K562 (cell line): ENCODE results near the gene CCDC33.

Experiments
- NUFIP1 ChIP-seq: fragments of 450-650 bp; IDR thresholded peaks from 2 replicates; pipeline ENCODE4 v1.6.1; 2018; ENCODE audit not compliant: partially characterized antibody
- POLR2A ChIP-seq: fragments of 450-650 bp; conservative IDR thresholded peaks from 2 replicates; pipeline ENCODE4 v1.6.1; 2016
- TEAD4 ChIP-seq, 2 experiments: sonication (generic) in 1 of 2; formaldehyde crosslinking in 1 of 2; IDR thresholded peaks; 2 replicates each; pipeline versions ENCODE4 v1.6.1 to v1.8.0; 2012 to 2022; ENCODE audit warnings: borderline replicate concordance in 1 of 2, inconsistent platforms in 1 of 2, low read length in 1 of 2, mild to moderate bottlenecking in 1 of 2, missing genetic modification reagents in 1 of 2
- TF ChIP-seq, protein P1 (sequence below): fragments of 250-450 bp; sonication (Bioruptor Pico); IDR thresholded peaks from 2 replicates; pipeline ENCODE4 v1.4.0; 2020; ENCODE audit warnings: mild to moderate bottlenecking, moderate library complexity

DNA sequence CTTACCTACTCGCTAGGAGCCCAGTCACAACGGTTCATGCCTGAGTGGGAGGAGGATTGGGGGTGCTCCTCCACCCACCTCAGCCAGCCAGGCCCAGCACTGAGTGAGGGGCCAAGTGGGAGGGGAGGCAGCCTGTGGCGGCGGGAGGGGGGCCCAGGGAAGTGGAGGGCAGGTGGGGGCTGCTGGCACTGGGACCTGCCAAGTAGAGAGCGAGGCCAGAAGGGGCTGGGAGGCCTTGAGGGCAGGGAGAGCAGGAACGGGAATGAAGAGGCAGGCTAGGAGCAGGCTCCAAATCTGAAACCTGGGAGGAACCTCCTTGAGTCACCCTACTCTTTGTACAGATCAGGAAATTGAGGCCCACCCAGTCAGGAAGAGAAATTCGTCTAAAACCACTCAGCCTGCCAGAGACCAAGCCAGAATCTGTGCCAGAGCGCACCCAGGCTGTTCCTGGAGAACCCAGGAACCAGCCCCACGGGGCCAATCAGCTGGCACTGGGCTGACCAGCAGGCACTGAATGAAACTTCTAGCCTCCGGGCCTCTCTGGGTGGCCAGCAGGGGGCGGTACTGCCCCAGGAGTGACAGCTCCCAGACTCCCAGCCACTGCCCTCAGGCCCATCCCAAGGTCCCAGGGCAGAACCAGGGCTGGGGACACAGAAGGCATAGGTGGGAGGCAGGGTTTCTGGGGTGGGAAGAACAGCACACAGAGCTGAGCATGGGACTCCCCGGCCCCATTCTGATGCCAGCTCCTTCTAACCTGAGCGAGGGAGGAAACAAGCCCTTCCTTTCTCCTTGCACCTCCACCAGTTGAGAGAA lies 146.1 kb downstream of the CCDC33 start:
- TF ChIP-seq, protein P1, sequence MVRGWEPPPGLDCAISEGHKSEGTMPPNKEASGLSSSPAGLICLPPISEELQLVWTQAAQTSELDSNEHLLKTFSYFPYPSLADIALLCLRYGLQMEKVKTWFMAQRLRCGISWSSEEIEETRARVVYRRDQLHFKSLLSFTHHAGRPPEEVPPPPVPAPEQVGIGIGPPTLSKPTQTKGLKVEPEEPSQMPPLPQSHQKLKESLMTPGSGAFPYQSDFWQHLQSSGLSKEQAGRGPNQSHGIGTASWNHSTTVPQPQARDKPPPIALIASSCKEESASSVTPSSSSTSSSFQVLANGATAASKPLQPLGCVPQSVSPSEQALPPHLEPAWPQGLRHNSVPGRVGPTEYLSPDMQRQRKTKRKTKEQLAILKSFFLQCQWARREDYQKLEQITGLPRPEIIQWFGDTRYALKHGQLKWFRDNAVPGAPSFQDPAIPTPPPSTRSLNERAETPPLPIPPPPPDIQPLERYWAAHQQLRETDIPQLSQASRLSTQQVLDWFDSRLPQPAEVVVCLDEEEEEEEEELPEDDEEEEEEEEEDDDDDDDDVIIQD = no peak
- TF ChIP-seq POLR2A = no peak
- no peak for TF ChIP-seq NUFIP1
- no peak for TF ChIP-seq TEAD4 (IDR thresholded peaks at IDR 0.05; ENCODE audit: low read length)
- no peak for TF ChIP-seq TEAD4 (CRISPR knock-in tag; IDR thresholded peaks at IDR 0.05; ENCODE audit: borderline replicate concordance)
